Natural killer cell (primary cell): ENCODE results near the gene ZNF518A. TPM values are rescaled to one million over a fixed set of nuclear protein-coding genes. Genes with fewer than 3 reads are reported as not detected.

Experiments
- ATAC-seq, 3 donors: fragments of 150-1000 bp in 2 of 3; fragments of 200-7000 bp in 1 of 3; cut with Tn5 transposase; 1 replicate in 1 of 3; 2 replicates in 2 of 3; pipeline ENCODE4 v1.10.0; 2021; ENCODE audit warnings: mild to moderate bottlenecking in 2 of 3, moderate library complexity in 2 of 3
- DNase-seq, 2 donors: peaks; one replicate each; pipeline versions ENCODE4 v3.0.0 to v3.0.0-alpha.2; 2013 to 2021; ENCODE audit warnings: mixed read lengths in 1 of 2
- H3K27ac ChIP-seq: one replicate; pipeline ENCODE4 v1.5.1; 2013; ENCODE audit warnings: mild to moderate bottlenecking, low read length
- H3K27me3 ChIP-seq: one replicate; pipeline ENCODE4 v1.6.1; 2013; ENCODE audit warnings: low read length; ENCODE audit not compliant: control insufficient read depth, insufficient read depth
- H3K36me3 ChIP-seq: one replicate; pipeline ENCODE4 v1.6.1; 2013; ENCODE audit warnings: low read length; ENCODE audit not compliant: control insufficient read depth, insufficient read depth
- H3K4me1 ChIP-seq: one replicate; pipeline ENCODE4 v1.6.1; 2013; ENCODE audit warnings: low read length; ENCODE audit not compliant: control insufficient read depth, insufficient read depth
- H3K4me3 ChIP-seq: one replicate; pipeline ENCODE4 v1.5.1; 2013; ENCODE audit warnings: low read length
- H3K9me3 ChIP-seq: one replicate; pipeline ENCODE4 v1.6.1; 2013; ENCODE audit warnings: low read length; ENCODE audit not compliant: control insufficient read depth, insufficient read depth
- H3K27ac Mint-ChIP-seq, 2 donors: one replicate each; pipeline ENCODE4 v1.8.0; 2022; ENCODE audit warnings: mild to moderate bottlenecking in 2 of 2, mixed read lengths in 2 of 2, moderate library complexity in 1 of 2
- H3K27me3 Mint-ChIP-seq, 2 donors: one replicate each; pipeline ENCODE4 v1.8.0; 2022; ENCODE audit warnings: low read depth in 2 of 2, mixed read lengths in 2 of 2
- H3K36me3 Mint-ChIP-seq: one replicate; pipeline ENCODE4 v1.8.0; 2022; ENCODE audit warnings: mixed read lengths
- H3K4me1 Mint-ChIP-seq, 2 donors: one replicate each; pipeline ENCODE4 v1.8.0; 2022; ENCODE audit warnings: mixed read lengths in 2 of 2
- H3K4me3 Mint-ChIP-seq: one replicate; pipeline ENCODE4 v1.8.0; 2022; ENCODE audit warnings: mild to moderate bottlenecking, moderate library complexity, mixed read lengths
- H3K9me3 Mint-ChIP-seq, 2 donors: one replicate each; pipeline ENCODE4 v1.8.0; 2022; ENCODE audit warnings: mixed read lengths in 2 of 2
- CTCF ChIP-seq: fragments of 200-600 bp; IDR thresholded peaks from one replicate; pipeline ENCODE4 v1.8.0; 2022; ENCODE audit warnings: antibody characterized with exemption
- WGBS: methylation state at CpG from one replicate; pipeline ENCODE4 v1.1.7; 2013; ENCODE audit warnings: missing lambda C conversion rate; ENCODE audit not compliant: insufficient coverage; 5-methylcytosine and 5-hydroxymethylcytosine counted together
- intact Hi-C: fragments of 100-400 bp; cut with micrococcal nuclease; formaldehyde crosslinking; loops from one replicate; pipeline ENCODE4 v1.14.2; 2022
- total RNA-seq, 4 donors: library from RNA; stranded (reverse); fragments of 120-200 nt in 1 of 4; gene quantifications; one replicate each; pipeline versions ENCODE4 v1.2.3 to v1.2.4, GENCODE V29; 2013 to 2022

The ZNF518A gene
- 10 to 100 TPM; 17.6 to 34.7 (median 21.8) TPM for total RNA-seq
- 51.7 TPM for total RNA-seq (2013)

GRCh38 chr10:96129387-96130325 is at the start of gene ZNF518A:
ZNF518A (plus strand) TSS chr10:96130297; CDS start chr10:96156323, 26,026 bp downstream.
- Histone ChIP-seq H3K27me3 (peaks cover 30% of the 10 kb centered on the region), H3K4me3 (peak within 1 kb of the TSS; percentile 60), H3K4me1 (peaks cover 10% of the 10 kb centered on the region), H3K27ac (peak within 1 kb of the TSS; percentile 90), H3K9me3 (peaks cover 5% of the 10 kb centered on the region), H3K36me3 (peaks cover 14% of the 10 kb centered on the region)
- peak within 1 kb of the TSS; percentile 98 for H3K4me3 Mint-ChIP-seq
- 10% methylated on average over 47 of the region's 48 CpGs for WGBS
- peak within 1 kb of the TSS; percentile 97 to 98 for H3K27ac Mint-ChIP-seq
- H3K4me1 Mint-ChIP-seq, result peaks cover 27 to 29% of the 10 kb centered on the region in 2 donors
- TF ChIP-seq CTCF, result no peak
- peak; percentile 88 to 97 for DNase-seq
- H3K27me3 Mint-ChIP-seq, result peaks cover 30 to 36% of the 10 kb centered on the region in 2 donors
- ATAC-seq, result peak; percentile 85 to 91 (median 85)
- H3K9me3 Mint-ChIP-seq, result no peaks in the 10 kb centered on the region
- no peaks in the 10 kb centered on the region for H3K36me3 Mint-ChIP-seq
- intact Hi-C loops, result loop anchor here (1.0 to 5.0 kb wide), 3 partner anchors 39 to 435 kb away; partner anchors contain the start of gene CCNJ

DNA sequence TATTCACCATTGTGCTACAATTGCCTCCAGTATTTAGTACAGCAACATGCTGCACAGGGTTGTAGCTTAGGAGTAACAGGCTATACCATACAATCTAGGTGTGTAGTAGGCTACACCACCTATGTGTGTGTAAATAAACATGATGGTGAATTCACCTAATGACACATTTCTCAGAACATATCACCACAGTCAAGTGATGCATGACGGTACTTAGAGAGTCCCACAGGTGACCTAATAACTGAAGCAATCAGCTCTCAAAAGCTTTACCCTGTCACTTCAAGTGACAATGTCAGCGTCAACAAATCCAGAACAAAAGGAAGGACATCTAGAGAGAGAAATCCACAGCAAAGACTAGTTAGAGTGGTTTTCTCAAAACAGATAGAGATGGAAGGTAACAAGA is 47.9 kb upstream of the ZNF518A start:
- H3K27me3 Mint-ChIP-seq, result no peaks in the 10 kb centered on the region
- DNase-seq, result no peak

GRCh38 chr10:96082748-96083147 is 47.3 kb upstream of the ZNF518A start:
- intact Hi-C loops, result no loop called here
- Histone ChIP-seq H3K27ac (no peak overlapping the region), H3K9me3 (no peaks in the 10 kb centered on the region), H3K4me1 (no peaks in the 10 kb centered on the region), H3K36me3 (peaks cover 5% of the 10 kb centered on the region), H3K27me3 (no peaks in the 10 kb centered on the region), H3K4me3 (no peak overlapping the region)
- TF ChIP-seq CTCF, result no peak
- 83% methylated on average over 1 of the region's 1 CpG for WGBS
- Mint-ChIP-seq H3K4me1 (peaks cover 0 to 2% of the 10 kb centered on the region in 2 donors), H3K27me3 (no peaks in the 10 kb centered on the region), H3K4me3 (no peak overlapping the region), H3K36me3 (peaks cover 6% of the 10 kb centered on the region), H3K27ac (no peak overlapping the region), H3K9me3 (no peaks in the 10 kb centered on the region)
- ATAC-seq (no peak), DNase-seq (no peak)

More for the DNA sequence above, 47.9 kb upstream of the ZNF518A start:
- Mint-ChIP-seq H3K27ac (no peak overlapping the region), H3K36me3 (peaks cover 6% of the 10 kb centered on the region), H3K4me1 (peaks cover 0 to 5% of the 10 kb centered on the region in 2 donors), H3K4me3 (no peak overlapping the region), H3K9me3 (no peaks in the 10 kb centered on the region)
- H3K36me3 ChIP-seq, result peaks cover 5% of the 10 kb centered on the region
- H3K9me3 ChIP-seq, result no peaks in the 10 kb centered on the region
- H3K27ac ChIP-seq, result no peak overlapping the region
- no peaks in the 10 kb centered on the region for H3K4me1 ChIP-seq
- intact Hi-C loops, result no loop called here
- ATAC-seq, result no peak
- H3K4me3 ChIP-seq, result no peak overlapping the region
- WGBS, result 80% methylated on average over 2 of the region's 2 CpGs
- H3K27me3 ChIP-seq, result no peaks in the 10 kb centered on the region
- no peak for TF ChIP-seq CTCF
